Sigmoid colon (tissue), 4 donors: ENCODE data around the gene STRAP.

Experiments used
- EP300 ChIP-seq, 4 donors: sonication (generic); formaldehyde crosslinking; IDR thresholded peaks; one replicate each; pipeline ENCODE4 v1.6.1; 2017; ENCODE audit warnings: antibody characterized with exemption in 4 of 4
- POLR2A ChIP-seq, 2 donors: fragments of 450-650 bp; IDR thresholded peaks; one replicate each; pipeline ENCODE4 v1.6.1; 2016; ENCODE audit warnings: antibody characterized with exemption in 2 of 2, mild to moderate bottlenecking in 2 of 2, moderate library complexity in 2 of 2
- POLR2AphosphoS5 ChIP-seq, 4 donors: sonication (generic); formaldehyde crosslinking; IDR thresholded peaks; one replicate each; pipeline ENCODE4 v1.6.1; 2017; ENCODE audit warnings: antibody characterized with exemption in 4 of 4
- TF ChIP-seq, protein P1 (sequence below), 4 experiments: fragments of 450-650 bp in 3 of 4; fragments of 200-600 bp in 1 of 4; IDR thresholded peaks; one replicate each; pipeline ENCODE4 v1.5.1; 2016 to 2019; ENCODE audit warnings: antibody characterized with exemption in 4 of 4, mild to moderate bottlenecking in 3 of 4, moderate library complexity in 2 of 4

DNA sequence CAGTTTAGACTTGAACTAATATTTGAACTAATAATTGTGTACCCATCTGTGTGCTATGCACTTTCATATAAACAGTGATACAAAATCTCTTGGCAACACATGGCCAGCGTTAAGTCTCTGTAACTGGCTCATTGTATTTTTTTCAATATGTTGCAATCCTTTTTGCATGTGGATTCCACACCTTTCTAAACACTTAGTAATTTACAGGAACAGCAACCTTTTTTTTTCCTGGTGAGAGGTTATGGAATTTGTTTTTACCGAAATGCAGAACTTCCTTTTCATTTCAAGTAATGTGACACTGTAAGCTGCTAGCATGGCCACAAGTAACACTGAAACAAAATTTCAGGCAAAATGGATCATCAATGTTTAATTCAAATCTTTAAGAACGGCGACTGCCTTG, 47.6 kb upstream of the STRAP start:
- TF ChIP-seq, protein P1, sequence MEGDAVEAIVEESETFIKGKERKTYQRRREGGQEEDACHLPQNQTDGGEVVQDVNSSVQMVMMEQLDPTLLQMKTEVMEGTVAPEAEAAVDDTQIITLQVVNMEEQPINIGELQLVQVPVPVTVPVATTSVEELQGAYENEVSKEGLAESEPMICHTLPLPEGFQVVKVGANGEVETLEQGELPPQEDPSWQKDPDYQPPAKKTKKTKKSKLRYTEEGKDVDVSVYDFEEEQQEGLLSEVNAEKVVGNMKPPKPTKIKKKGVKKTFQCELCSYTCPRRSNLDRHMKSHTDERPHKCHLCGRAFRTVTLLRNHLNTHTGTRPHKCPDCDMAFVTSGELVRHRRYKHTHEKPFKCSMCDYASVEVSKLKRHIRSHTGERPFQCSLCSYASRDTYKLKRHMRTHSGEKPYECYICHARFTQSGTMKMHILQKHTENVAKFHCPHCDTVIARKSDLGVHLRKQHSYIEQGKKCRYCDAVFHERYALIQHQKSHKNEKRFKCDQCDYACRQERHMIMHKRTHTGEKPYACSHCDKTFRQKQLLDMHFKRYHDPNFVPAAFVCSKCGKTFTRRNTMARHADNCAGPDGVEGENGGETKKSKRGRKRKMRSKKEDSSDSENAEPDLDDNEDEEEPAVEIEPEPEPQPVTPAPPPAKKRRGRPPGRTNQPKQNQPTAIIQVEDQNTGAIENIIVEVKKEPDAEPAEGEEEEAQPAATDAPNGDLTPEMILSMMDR (IDR thresholded peaks at IDR 0.05), result no peak
- TF ChIP-seq EP300 (IDR thresholded peaks at IDR 0.05), result no peak
- no peak for TF ChIP-seq POLR2AphosphoS5 (IDR thresholded peaks at IDR 0.05)
- no peak for TF ChIP-seq POLR2A (IDR thresholded peaks at IDR 0.05)
